SJSA1 (cell line): ENCODE data around the gene SPEG. TPM values are rescaled to one million over a fixed set of nuclear protein-coding genes. Genes with fewer than 3 reads are reported as not detected.

Experiments used
- DNase-seq, 2 experiments: peaks; one replicate each; pipeline ENCODE4 v3.0.0-alpha.2; 2015 to 2020; ENCODE audit warnings: low spot score in 2 of 2, low read depth in 1 of 2
- H3K27ac ChIP-seq: fragments of 250-450 bp; sonication (Bioruptor Pico); 2 replicates; pipeline ENCODE4 v1.5.1; 2020; ENCODE audit warnings: mild to moderate bottlenecking, moderate library complexity
- H3K27me3 ChIP-seq: fragments of 250-450 bp; sonication (Bioruptor Pico); replicated peaks from 2 replicates; pipeline ENCODE4 v1.5.1; 2020; ENCODE audit warnings: mild to moderate bottlenecking, moderate library complexity
- H3K36me3 ChIP-seq: fragments of 250-450 bp; sonication (Bioruptor Pico); 2 replicates; pipeline ENCODE4 v1.5.1; 2020; ENCODE audit warnings: mild to moderate bottlenecking
- H3K4me1 ChIP-seq: fragments of 250-450 bp; sonication (Bioruptor Pico); replicated peaks from 2 replicates; pipeline ENCODE4 v1.6.1; 2021; ENCODE audit warnings: mild to moderate bottlenecking
- H3K4me3 ChIP-seq: fragments of 250-450 bp; sonication (Bioruptor Pico); 2 replicates; pipeline ENCODE4 v1.5.1; 2020; ENCODE audit warnings: mild to moderate bottlenecking
- H3K9me3 ChIP-seq: fragments of 250-450 bp; sonication (Bioruptor Pico); replicated peaks from 2 replicates; pipeline ENCODE4 v1.5.1; 2020; ENCODE audit warnings: mild to moderate bottlenecking
- total RNA-seq: library from RNA; depleted of rRNA; stranded (reverse); fragments of >200 nt; shearing (Covaris generic); gene quantifications from 2 replicates; pipeline ENCODE4 v1.2.3, GENCODE V29; 2014

Gene SPEG
- total RNA-seq, 1 experiment from 2014 or later = 4.2 TPM

GRCh38 chr2:219494952-219495530, 60.4 kb downstream of the SPEG start:
- Histone ChIP-seq H3K27me3 (no peaks in the 10 kb centered on the region), H3K4me1 (peaks cover 26% of the 10 kb centered on the region), H3K27ac (no peak overlapping the region), H3K4me3 (no peak overlapping the region), H3K9me3 (no peaks in the 10 kb centered on the region), H3K36me3 (no peaks in the 10 kb centered on the region)
- DNase-seq = no peak

- Histone ChIP-seq H3K36me3 (no peaks in the 10 kb centered on the region), H3K27me3 (no peaks in the 10 kb centered on the region), H3K27ac (no peak overlapping the region), H3K4me3 (no peak overlapping the region), H3K9me3 (no peaks in the 10 kb centered on the region), H3K4me1 (peaks cover 27% of the 10 kb centered on the region)
- DNase-seq = peak; percentile 45 to 77
Observed at GRCh38 chr2:219495531-219496122, 61.0 kb downstream of the SPEG start.

GRCh38 chr2:219496247-219496824, 61.7 kb downstream of the SPEG start:
- Histone ChIP-seq H3K9me3 (no peaks in the 10 kb centered on the region), H3K4me3 (no peak overlapping the region), H3K4me1 (peaks cover 27% of the 10 kb centered on the region), H3K27ac (no peak overlapping the region), H3K27me3 (no peaks in the 10 kb centered on the region), H3K36me3 (no peaks in the 10 kb centered on the region)
- no peak for DNase-seq

GRCh38 chr2:219496825-219497494, 62.3 kb downstream of the SPEG start:
- no peak overlapping the region for H3K4me3 ChIP-seq
- H3K9me3 ChIP-seq = no peaks in the 10 kb centered on the region
- no peak overlapping the region for H3K27ac ChIP-seq
- no peaks in the 10 kb centered on the region for H3K27me3 ChIP-seq
- H3K4me1 ChIP-seq = peaks cover 27% of the 10 kb centered on the region
- peaks cover under 1% of the 10 kb centered on the region; the same call in 1 of the 2 replicates for H3K36me3 ChIP-seq
- DNase-seq = no peak

DNA sequence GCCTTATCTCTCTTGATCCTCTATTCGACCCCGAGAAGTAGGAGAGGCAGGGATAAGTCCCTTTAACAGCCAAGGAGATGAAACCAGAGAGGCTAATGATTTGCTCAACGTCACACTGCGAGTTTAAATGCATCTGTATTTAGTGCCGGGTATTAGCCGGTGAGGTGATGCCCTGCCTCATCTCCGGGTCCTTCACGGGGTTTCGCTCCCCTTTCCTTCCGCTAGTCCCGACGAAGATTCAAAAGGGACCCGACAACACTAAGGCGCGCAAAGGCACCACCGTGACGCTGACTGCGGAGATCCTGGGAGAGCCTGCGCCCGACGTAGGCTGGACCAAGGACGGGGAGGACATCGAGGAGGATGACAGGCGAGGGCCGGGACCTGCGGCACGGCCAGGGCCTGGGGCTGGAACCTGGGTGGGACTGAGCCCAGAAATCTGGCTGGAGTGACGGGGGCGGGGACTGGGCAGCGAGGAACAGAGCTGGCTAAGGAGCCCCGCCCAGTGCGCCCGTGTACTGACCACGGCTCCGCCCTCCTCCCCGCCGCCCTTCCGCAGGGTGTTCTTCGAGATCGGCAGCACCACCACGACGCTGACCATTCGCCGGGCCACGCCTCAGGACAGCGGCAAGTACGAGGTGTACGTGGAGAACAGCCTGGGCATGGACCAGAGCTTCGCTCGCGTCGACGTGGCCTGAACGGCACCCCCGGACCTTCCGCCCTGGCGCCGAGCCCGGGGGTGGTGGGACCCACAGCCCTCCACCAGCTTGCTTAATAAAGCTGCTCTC, 63.0 kb downstream of the SPEG start:
- Histone ChIP-seq H3K27ac (peak overlapping the region; percentile 36), H3K9me3 (no peaks in the 10 kb centered on the region), H3K36me3 (peaks cover 3% of the 10 kb centered on the region; the same call in 1 of the 2 replicates), H3K4me3 (peak overlapping the region; percentile 50), H3K4me1 (peaks cover 27% of the 10 kb centered on the region), H3K27me3 (no peaks in the 10 kb centered on the region)
- peak; percentile 81 to 91 for DNase-seq

GRCh38 chr2:219498280-219499057, 63.8 kb downstream of the SPEG start, which contains the start of gene GMPPA:
TSS of gene GMPPA (plus strand) at chr2:219498891. CDS start at chr2:219499976, 1,085 bp downstream.
- H3K36me3 ChIP-seq = peaks cover 3% of the 10 kb centered on the region; the same call in 1 of the 2 replicates
- H3K27ac ChIP-seq = peak within 1 kb of the TSS; percentile 42
- H3K4me1 ChIP-seq = peaks cover 27% of the 10 kb centered on the region
- H3K4me3 ChIP-seq = peak within 1 kb of the TSS; percentile 50
- no peaks in the 10 kb centered on the region for H3K9me3 ChIP-seq
- peak; percentile 97 to 98 for DNase-seq
- no peaks in the 10 kb centered on the region for H3K27me3 ChIP-seq

GRCh38 chr2:219499058-219499307, 64.3 kb downstream of the SPEG start:
- Histone ChIP-seq H3K4me1 (peaks cover 27% of the 10 kb centered on the region), H3K27me3 (no peaks in the 10 kb centered on the region)

DNA sequence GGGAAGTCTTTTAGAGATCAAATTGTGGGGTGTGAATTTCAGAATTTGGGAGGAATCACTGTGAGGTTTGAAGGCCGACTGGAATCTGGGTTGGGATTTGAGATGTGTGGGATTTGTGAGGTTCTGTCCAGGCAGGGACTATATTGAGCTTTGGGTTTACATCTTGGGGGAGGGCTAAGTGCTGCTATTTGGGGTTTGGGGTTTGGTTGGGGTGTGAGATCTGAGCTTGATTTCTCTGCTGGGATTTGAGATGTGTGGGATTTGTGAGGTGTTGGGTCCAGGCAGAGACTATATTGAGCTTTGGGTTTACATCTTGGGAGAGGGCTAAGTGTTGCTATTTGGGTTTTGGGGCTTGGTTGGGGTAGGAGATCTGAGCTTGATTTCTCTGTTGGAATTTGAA, 64.9 kb downstream of the SPEG start:
- DNase-seq = no peak
- peaks cover 8% of the 10 kb centered on the region for H3K36me3 ChIP-seq
- H3K4me3 ChIP-seq = peak overlapping the region; percentile 50
- H3K27me3 ChIP-seq = no peaks in the 10 kb centered on the region
- H3K27ac ChIP-seq = peak overlapping the region; percentile 42; the same call in 1 of the 2 replicates
- H3K4me1 ChIP-seq = peaks cover 27% of the 10 kb centered on the region
- H3K9me3 ChIP-seq = no peaks in the 10 kb centered on the region

More at GRCh38 chr2:219499058-219499307, 64.3 kb downstream of the SPEG start:
- no peak for DNase-seq
- peak overlapping the region; percentile 50 for H3K4me3 ChIP-seq
- no peaks in the 10 kb centered on the region for H3K9me3 ChIP-seq
- peaks cover 5% of the 10 kb centered on the region; the same call in 1 of the 2 replicates for H3K36me3 ChIP-seq
- peak overlapping the region; percentile 42 for H3K27ac ChIP-seq

GRCh38 chr2:219500135-219500534, 65.5 kb downstream of the SPEG start:
- Histone ChIP-seq H3K27me3 (no peaks in the 10 kb centered on the region), H3K36me3 (peaks cover 10% of the 10 kb centered on the region), H3K4me3 (no peak overlapping the region), H3K9me3 (no peaks in the 10 kb centered on the region), H3K4me1 (peaks cover 27% of the 10 kb centered on the region), H3K27ac (no peak overlapping the region)
- no peak for DNase-seq

DNA sequence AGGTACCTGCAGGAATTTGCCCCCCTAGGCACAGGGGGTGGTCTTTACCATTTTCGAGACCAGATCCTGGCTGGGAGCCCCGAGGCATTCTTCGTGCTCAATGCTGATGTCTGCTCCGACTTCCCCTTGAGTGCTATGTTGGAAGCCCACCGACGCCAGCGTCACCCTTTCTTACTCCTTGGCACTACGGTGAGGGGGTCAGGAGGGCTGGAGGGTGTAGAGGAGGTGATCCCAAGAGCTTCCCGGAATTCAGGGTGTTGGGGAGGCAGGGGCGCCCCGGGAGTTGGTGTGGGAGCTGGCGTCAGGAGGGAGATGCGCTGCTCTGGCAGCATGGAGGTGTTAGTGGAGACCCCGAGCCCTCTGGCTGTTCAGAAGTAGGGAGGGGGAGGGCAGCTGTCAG, 67.2 kb downstream of the SPEG start:
- no peak for DNase-seq
- H3K4me3 ChIP-seq = no peak overlapping the region
- no peaks in the 10 kb centered on the region for H3K27me3 ChIP-seq
- peaks cover 10% of the 10 kb centered on the region for H3K36me3 ChIP-seq
- H3K4me1 ChIP-seq = peaks cover 22% of the 10 kb centered on the region
- H3K27ac ChIP-seq = no peak overlapping the region
- no peaks in the 10 kb centered on the region for H3K9me3 ChIP-seq

GRCh38 chr2:219502618-219503017, 68.0 kb downstream of the SPEG start:
- no peak overlapping the region for H3K4me3 ChIP-seq
- H3K27ac ChIP-seq = no peak overlapping the region

DNA sequence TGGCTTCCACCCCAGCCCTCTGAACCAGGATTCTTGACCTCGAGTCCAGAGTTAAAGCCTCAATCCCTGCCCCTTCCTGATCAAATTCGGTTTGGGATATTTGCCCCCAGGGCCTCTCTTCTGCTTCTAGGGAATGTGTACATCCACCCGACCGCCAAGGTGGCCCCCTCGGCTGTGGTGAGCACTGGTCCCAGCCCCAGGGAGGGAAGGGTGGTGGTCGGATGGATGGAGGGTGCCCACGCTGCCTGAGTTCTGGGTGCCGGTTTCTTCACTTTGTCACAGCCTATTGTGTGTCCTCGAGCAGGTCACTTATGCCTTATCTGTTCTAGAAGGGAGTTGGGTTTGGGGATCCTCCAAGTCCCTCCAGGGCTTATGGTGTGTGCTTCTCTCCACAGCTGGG, 70.9 kb downstream of the SPEG start:
- no peak overlapping the region for H3K27ac ChIP-seq
- peaks cover 11% of the 10 kb centered on the region for H3K27me3 ChIP-seq
- peaks cover 10% of the 10 kb centered on the region for H3K36me3 ChIP-seq
- no peaks in the 10 kb centered on the region for H3K9me3 ChIP-seq
- no peak for DNase-seq
- no peak overlapping the region for H3K4me3 ChIP-seq
- H3K4me1 ChIP-seq = peaks cover 10% of the 10 kb centered on the region

More at GRCh38 chr2:219502618-219503017, 68.0 kb downstream of the SPEG start:
- Histone ChIP-seq H3K4me1 (peaks cover 17% of the 10 kb centered on the region), H3K9me3 (no peaks in the 10 kb centered on the region), H3K27me3 (no peaks in the 10 kb centered on the region), H3K36me3 (peaks cover 10% of the 10 kb centered on the region)
- DNase-seq = no peak
